ENCODE data around the gene SAMD9. TPM values are rescaled to one million over a fixed set of nuclear protein-coding genes. Genes with fewer than 3 reads are reported as not detected.

Gene SAMD9
- total and polyA plus RNA-seq, 2 experiments from 2014 or later: 0.17 TPM; not detected in 1

DNA sequence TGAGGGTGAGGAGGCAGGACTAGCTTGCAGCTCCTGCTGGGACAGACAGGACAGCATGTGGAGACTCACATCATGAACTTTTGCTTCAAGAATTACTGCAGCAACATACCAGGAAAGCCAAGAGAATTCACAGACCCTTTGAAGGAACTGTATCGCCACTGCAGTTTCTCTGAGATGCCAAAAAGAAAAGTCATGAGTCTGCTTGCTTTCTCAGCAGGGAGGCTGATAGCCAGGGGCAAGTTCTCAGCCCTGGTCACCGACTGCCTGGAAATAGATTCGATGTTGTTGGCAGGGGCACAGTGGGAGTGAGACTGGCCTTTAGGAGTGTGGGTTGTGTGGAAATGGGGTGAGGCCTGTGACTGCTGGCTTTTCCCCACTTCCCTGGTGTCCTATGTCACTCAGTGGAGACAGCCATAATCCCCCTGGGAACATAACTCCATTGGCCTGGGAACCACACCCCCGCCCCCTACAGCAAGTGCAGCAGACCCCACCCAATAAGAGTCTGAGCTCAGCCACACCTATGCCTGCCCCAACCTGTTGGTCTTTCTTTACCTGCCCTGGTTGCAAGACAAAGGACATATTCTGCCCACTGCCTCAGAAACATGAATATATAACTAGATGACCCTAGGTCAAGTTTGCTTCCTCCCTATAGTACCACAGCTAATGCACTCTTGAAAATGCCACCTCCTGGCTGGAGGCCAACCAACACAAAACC, 1.6 kb upstream of the SAMD9 start (continued):
- TF ChIP-seq, protein P1, sequence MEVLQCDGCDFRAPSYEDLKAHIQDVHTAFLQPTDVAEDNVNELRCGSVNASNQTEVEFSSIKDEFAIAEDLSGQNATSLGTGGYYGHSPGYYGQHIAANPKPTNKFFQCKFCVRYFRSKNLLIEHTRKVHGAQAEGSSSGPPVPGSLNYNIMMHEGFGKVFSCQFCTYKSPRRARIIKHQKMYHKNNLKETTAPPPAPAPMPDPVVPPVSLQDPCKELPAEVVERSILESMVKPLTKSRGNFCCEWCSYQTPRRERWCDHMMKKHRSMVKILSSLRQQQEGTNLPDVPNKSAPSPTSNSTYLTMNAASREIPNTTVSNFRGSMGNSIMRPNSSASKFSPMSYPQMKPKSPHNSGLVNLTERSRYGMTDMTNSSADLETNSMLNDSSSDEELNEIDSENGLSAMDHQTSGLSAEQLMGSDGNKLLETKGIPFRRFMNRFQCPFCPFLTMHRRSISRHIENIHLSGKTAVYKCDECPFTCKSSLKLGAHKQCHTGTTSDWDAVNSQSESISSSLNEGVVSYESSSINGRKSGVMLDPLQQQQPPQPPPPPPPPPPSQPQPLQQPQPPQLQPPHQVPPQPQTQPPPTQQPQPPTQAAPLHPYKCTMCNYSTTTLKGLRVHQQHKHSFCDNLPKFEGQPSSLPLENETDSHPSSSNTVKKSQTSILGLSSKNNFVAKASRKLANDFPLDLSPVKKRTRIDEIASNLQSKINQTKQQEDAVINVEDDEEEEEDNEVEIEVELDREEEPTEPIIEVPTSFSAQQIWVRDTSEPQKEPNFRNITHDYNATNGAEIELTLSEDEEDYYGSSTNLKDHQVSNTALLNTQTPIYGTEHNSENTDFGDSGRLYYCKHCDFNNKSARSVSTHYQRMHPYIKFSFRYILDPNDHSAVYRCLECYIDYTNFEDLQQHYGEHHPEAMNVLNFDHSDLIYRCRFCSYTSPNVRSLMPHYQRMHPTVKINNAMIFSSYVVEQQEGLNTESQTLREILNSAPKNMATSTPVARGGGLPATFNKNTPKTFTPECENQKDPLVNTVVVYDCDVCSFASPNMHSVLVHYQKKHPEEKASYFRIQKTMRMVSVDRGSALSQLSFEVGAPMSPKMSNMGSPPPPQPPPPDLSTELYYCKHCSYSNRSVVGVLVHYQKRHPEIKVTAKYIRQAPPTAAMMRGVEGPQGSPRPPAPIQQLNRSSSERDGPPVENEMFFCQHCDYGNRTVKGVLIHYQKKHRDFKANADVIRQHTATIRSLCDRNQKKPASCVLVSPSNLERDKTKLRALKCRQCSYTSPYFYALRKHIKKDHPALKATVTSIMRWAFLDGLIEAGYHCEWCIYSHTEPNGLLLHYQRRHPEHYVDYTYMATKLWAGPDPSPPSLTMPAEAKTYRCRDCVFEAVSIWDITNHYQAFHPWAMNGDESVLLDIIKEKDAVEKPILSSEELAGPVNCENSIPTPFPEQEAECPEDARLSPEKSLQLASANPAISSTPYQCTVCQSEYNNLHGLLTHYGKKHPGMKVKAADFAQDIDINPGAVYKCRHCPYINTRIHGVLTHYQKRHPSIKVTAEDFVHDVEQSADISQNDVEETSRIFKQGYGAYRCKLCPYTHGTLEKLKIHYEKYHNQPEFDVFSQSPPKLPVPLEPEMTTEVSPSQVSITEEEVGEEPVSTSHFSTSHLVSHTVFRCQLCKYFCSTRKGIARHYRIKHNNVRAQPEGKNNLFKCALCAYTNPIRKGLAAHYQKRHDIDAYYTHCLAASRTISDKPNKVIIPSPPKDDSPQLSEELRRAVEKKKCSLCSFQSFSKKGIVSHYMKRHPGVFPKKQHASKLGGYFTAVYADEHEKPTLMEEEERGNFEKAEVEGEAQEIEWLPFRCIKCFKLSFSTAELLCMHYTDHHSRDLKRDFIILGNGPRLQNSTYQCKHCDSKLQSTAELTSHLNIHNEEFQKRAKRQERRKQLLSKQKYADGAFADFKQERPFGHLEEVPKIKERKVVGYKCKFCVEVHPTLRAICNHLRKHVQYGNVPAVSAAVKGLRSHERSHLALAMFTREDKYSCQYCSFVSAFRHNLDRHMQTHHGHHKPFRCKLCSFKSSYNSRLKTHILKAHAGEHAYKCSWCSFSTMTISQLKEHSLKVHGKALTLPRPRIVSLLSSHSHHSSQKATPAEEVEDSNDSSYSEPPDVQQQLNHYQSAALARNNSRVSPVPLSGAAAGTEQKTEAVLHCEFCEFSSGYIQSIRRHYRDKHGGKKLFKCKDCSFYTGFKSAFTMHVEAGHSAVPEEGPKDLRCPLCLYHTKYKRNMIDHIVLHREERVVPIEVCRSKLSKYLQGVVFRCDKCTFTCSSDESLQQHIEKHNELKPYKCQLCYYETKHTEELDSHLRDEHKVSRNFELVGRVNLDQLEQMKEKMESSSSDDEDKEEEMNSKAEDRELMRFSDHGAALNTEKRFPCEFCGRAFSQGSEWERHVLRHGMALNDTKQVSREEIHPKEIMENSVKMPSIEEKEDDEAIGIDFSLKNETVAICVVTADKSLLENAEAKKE (CRISPR knock-in tag; IDR thresholded peaks at IDR 0.05): no peak
- TF ChIP-seq, protein P2, sequence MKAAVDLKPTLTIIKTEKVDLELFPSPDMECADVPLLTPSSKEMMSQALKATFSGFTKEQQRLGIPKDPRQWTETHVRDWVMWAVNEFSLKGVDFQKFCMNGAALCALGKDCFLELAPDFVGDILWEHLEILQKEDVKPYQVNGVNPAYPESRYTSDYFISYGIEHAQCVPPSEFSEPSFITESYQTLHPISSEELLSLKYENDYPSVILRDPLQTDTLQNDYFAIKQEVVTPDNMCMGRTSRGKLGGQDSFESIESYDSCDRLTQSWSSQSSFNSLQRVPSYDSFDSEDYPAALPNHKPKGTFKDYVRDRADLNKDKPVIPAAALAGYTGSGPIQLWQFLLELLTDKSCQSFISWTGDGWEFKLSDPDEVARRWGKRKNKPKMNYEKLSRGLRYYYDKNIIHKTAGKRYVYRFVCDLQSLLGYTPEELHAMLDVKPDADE (IDR thresholded peaks at IDR 0.05): no peak
- no peak for TF ChIP-seq ZNF114 (CRISPR knock-in tag; IDR thresholded peaks at IDR 0.05)
- no peak for TF ChIP-seq POLR2AphosphoS5 (IDR thresholded peaks at IDR 0.05; ENCODE audit: low read depth)
- TF ChIP-seq NANOG (IDR thresholded peaks at IDR 0.05; ENCODE audit: borderline replicate concordance): no peak

DNA sequence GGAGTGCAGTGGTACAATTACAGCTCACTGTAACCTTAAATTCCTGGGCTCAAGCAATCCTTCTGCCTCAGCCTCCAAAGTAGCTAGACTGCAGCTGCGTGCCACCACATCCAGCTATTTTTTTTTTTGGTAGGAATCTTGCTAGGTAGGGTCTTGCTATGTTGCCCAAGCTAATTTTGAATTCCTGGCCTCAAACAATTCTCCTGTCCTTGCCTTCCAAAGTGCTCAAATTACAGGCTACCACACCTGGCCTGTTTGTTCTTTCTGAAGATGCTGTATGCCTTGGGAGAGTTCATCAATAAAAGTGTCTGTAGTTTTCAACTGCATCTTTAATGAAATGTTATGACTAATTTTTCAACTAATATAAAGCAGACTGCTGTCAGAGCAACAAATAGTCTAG, 452 bp downstream of the SAMD9 start:
- no peak for DNase-seq (ENCODE audit: low spot score)
- Mint-ChIP-seq H3K27me3 (ENCODE audit: insufficient read depth, low read depth, poor library complexity) (no peaks in the 10 kb centered on the region), H3K27ac (no peak overlapping the region; the same call in 1 of the 2 replicates), H3K4me3 (no peak overlapping the region), H3K36me3 (ENCODE audit: low read depth) (no peaks in the 10 kb centered on the region), H3K4me1 (no peaks in the 10 kb centered on the region; the same call in 2 of the 3 replicates), H3K9me3 (peaks cover 10% of the 10 kb centered on the region)
- no peaks in the 10 kb centered on the region for H4K20me1 ChIP-seq (replicated peaks; ENCODE audit: insufficient read depth)
- no peak overlapping the region for H2AFZ ChIP-seq
- H3K36me3 ChIP-seq (ENCODE audit: insufficient read depth): no peaks in the 10 kb centered on the region
- H3K27ac ChIP-seq (ENCODE audit: low read depth): no peak overlapping the region
- H3K9me2 ChIP-seq (ENCODE audit: insufficient read depth): no peaks in the 10 kb centered on the region; the same call in 1 of the 2 replicates
- no peak overlapping the region for H3K4me2 ChIP-seq
- no peaks in the 10 kb centered on the region for H3K4me1 ChIP-seq (ENCODE audit: insufficient read depth)
- ATAC-seq: no peak
- TF ChIP-seq CREB1 (CRISPR knock-in tag; IDR thresholded peaks at IDR 0.05; ENCODE audit: low read depth) (no peak), POLR2AphosphoS5 (IDR thresholded peaks at IDR 0.05; ENCODE audit: low read depth) (no peak), STAT1 (IDR thresholded peaks at IDR 0.05; ENCODE audit: unreplicated experiment) (no peak)
- H3K79me2 ChIP-seq (replicated peaks; ENCODE audit: insufficient read depth): no peaks in the 10 kb centered on the region
- no peaks in the 10 kb centered on the region for H3K27me3 ChIP-seq (ENCODE audit: insufficient read depth)
- no peak overlapping the region for H3K4me3 ChIP-seq
- no peaks in the 10 kb centered on the region for H3F3A ChIP-seq (replicated peaks; ENCODE audit: low read depth)
